HCT116 (cell line): Measurements from ENCODE around the gene NT5DC3.

ENCODE experiments used
- CTCF ChIP-seq, 3 experiments: fragments of 200-600 bp in 1 of 3; sonication (generic) in 1 of 3; IDR thresholded peaks in 2 of 3; conservative IDR thresholded peaks in 1 of 3; 2 replicates each; pipeline ENCODE4 v1.5.1; 2012 to 2017; ENCODE audit warnings: low read depth in 2 of 3, low read length in 2 of 3, antibody characterized with exemption in 1 of 3, borderline replicate concordance in 1 of 3, control low read depth in 1 of 3, mild to moderate bottlenecking in 1 of 3, mixed read lengths in 1 of 3, mixed run types in 1 of 3, moderate library complexity in 1 of 3; ENCODE audit not compliant: insufficient read depth in 1 of 3
- POLR2AphosphoS5 ChIP-seq: IDR thresholded peaks from 2 replicates; pipeline ENCODE4 v1.6.1; 2011; ENCODE audit warnings: mild to moderate bottlenecking, low read depth, low read length, moderate library complexity
- REST ChIP-seq: IDR thresholded peaks from 2 replicates; pipeline ENCODE4 v1.6.1; 2012; ENCODE audit warnings: low read depth
- SP1 ChIP-seq: IDR thresholded peaks from 2 replicates; pipeline ENCODE4 v1.6.1; 2012; ENCODE audit warnings: low read depth
- YY1 ChIP-seq: IDR thresholded peaks from 2 replicates; pipeline ENCODE4 v1.6.1; 2011; ENCODE audit warnings: low read length, low read depth, moderate library complexity, mild to moderate bottlenecking; ENCODE audit not compliant: insufficient replicate concordance; ENCODE audit errors: extremely low read depth

DNA sequence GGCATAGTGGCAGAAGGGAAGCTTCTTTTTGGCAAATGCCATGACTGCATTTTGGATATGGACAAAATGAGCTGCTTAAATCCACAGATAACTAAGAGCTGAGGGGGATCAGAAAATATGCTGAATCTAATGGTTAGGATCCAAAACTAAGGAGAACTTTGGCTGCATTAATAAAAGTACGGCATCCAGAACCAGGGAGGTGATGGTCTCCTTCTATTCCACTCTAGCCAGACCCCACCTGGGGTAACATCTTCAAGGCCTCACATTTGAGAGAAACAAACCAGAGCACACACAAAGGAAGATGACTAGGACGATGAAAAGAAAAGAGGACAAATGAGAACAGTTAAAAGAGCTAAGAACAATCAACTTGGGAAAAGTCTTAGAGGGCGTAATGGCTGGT is 27.6 kb downstream of the NT5DC3 start:
- TF ChIP-seq CTCF (IDR thresholded peaks at IDR 0.05 in 2 of 3, conservative IDR thresholded peaks at IDR 0.05 in 1 of 3; ENCODE audit: borderline replicate concordance in 1 of 3, insufficient read depth in 1 of 3, low read depth in 2 of 3, low read length in 2 of 3) (no peak), POLR2AphosphoS5 (no peak), REST (no peak), YY1 (no peak), SP1 (no peak)
